ENCODE measurements around the gene DBT.
"Not testable (repeated sequence)": the region's sequence is repeated elsewhere in the genome, so short reads cannot be mapped to it uniquely, and the experiment has no call there.

DBT gene

DNA sequence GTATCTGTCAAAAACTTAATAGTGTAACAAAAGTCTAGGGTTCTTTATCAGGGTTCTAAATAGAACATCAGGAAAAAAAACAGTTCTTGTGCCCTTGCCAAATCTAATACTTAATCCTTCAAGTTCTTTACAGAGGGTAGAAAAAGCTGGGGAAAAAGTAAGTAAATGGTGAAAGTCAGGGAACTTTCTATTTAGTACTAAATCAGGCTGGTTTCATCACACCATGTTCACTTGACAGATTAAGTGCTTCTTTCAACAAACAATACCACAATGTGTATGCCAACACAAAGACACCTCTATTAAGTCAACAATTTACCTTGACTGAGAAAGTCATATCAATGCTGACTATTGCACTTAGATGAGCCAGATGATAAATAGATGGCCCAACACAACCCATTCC lies 9.7 kb downstream of the DBT start:
- Histone ChIP-seq H3K36me3 (ENCODE audit: insufficient read depth, low read length) (peaks cover 30% of the 10 kb centered on the region), H3K4me1 (ENCODE audit: insufficient read depth, low read length) (no peaks in the 10 kb centered on the region), H2AFZ (ENCODE audit: low read depth, low read length) (no peak overlapping the region), H3K4me3 (ENCODE audit: low read length) (no peak overlapping the region), H3K27me3 (ENCODE audit: insufficient read depth, low read length) (no peaks in the 10 kb centered on the region), H3K9me3 (ENCODE audit: low read length) (no peaks in the 10 kb centered on the region)

DNA sequence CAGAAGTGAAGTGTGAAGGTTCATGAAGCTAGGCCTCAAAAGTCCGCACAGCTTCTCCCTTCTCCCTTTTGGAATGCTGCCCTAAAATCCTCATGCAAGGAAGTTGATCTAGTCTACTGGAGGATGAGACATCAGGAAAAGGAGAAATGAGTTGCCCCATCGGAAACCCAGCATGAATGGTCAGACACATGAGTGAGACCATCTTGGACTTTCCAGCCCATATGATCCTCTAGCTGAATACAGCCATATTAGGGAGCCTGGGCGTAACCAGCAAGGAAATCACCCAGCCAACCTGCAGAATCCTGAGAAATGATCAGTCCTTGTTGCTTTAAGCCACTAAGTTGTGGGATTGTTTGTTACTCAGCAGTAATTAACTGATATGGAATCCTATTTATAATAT lies 12.5 kb downstream of the DBT start:
- no peak overlapping the region for H3K4me3 ChIP-seq (ENCODE audit: low read length)
- H3K36me3 ChIP-seq (ENCODE audit: insufficient read depth, low read length) = peaks cover 43% of the 10 kb centered on the region
- H2AFZ ChIP-seq (ENCODE audit: low read depth, low read length) = no peak overlapping the region
- H3K27me3 ChIP-seq (ENCODE audit: insufficient read depth, low read length) = no peaks in the 10 kb centered on the region
- no peaks in the 10 kb centered on the region for H3K9me3 ChIP-seq (ENCODE audit: low read length)
- no peaks in the 10 kb centered on the region for H3K4me1 ChIP-seq (ENCODE audit: insufficient read depth, low read length)

DNA sequence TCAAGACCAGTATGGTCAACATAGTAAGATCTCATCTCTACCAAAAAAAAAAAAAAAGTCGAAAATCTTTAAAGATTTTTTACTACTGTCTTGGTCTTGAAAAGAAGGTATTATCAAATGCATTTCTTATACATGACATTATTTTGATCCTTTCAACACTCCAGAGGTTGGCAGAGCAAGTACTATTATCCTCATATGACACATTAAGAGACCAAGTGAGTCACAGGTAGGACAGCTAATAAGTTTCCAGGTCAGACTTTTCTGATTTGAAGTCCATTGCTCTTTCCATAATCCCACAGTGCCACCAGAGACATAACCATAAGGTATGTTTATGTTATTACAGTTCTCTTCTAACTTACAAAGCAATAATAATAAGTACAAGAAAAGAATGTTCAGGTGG lies 15.2 kb downstream of the DBT start:
- Histone ChIP-seq H3K9me3 (ENCODE audit: low read length) (no peaks in the 10 kb centered on the region), H3K4me3 (ENCODE audit: low read length) (no peak overlapping the region), H3K36me3 (ENCODE audit: insufficient read depth, low read length) (peaks cover 61% of the 10 kb centered on the region), H3K27me3 (ENCODE audit: insufficient read depth, low read length) (no peaks in the 10 kb centered on the region), H2AFZ (ENCODE audit: low read depth, low read length) (no peak overlapping the region), H3K4me1 (ENCODE audit: insufficient read depth, low read length) (no peaks in the 10 kb centered on the region)

DNA sequence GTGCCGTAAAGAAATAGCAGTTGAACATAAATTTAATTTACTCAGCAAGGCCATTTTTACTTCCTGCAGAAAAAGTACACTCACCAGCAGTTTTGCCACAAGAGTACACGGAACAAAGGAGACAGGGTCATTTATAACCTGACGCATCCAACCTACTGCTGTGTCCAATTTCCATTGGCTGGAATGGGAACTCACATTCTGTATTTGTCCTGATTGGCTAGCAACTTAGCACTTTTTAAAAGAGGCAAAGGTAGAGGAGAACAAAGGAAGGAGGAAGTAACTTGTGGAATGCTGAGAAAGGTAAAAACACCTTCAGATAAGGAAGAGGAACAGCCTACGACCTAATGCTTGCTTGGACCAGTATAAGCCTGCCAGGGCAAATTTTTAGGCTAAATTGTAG lies 16.1 kb downstream of the DBT start:
- H3K27me3 ChIP-seq (ENCODE audit: insufficient read depth, low read length); H2AFZ ChIP-seq (ENCODE audit: low read depth, low read length); H3K4me1 ChIP-seq (ENCODE audit: insufficient read depth, low read length); H3K4me3 ChIP-seq (ENCODE audit: low read length); H3K9me3 ChIP-seq (ENCODE audit: low read length): not testable (repeated sequence)
- H3K36me3 ChIP-seq (ENCODE audit: insufficient read depth, low read length) = peaks cover 54% of the 10 kb centered on the region

DNA sequence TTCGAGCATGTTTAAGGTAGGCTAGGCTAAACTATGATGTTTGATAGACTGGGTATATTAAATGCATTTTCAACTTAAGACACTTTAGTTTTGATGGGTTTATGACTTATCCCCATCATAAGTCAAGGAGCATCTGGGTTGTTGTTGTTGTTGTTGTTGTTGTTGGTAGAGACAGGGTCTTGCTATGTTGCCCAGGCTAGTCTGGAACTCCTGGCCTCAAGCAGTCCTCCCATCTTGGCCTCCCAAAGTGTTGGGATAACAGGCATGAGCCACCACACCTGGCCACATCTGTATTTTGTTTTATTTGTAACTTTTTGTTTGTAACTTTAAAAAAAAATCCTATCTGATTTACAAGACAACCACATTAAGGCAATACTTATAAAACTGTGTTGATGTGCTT lies 17.5 kb downstream of the DBT start:
- Histone ChIP-seq H3K9me3 (ENCODE audit: low read length) (no peaks in the 10 kb centered on the region), H3K36me3 (ENCODE audit: insufficient read depth, low read length) (peaks cover 59% of the 10 kb centered on the region), H3K27me3 (ENCODE audit: insufficient read depth, low read length) (no peaks in the 10 kb centered on the region)

DNA sequence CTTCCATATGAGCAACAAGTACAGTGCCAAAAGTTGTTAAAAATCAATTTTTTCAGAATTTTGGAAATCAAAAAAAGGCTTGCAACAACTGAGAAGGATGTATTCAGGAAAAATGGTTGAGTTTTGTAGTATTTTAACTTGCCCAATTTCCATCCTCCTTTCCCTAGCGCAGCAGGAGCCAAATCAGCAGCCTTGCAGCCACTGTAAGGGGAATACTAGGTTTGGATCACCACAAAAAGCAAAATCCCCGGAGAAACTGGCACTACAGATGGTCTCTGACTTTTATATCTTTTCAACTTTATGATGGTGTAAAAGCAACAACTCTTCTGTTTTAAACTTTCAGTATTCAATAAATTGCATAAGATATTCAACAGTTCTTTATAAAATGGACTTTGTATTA lies 17.9 kb downstream of the DBT start:
- peaks cover 60% of the 10 kb centered on the region for H3K36me3 ChIP-seq (ENCODE audit: insufficient read depth, low read length)

More for the DNA sequence above, 17.5 kb downstream of the DBT start:
- H2AFZ ChIP-seq (ENCODE audit: low read depth, low read length) = no peak overlapping the region
- H3K4me1 ChIP-seq (ENCODE audit: insufficient read depth, low read length) = no peaks in the 10 kb centered on the region
- H3K4me3 ChIP-seq (ENCODE audit: low read length) = no peak overlapping the region

DNA sequence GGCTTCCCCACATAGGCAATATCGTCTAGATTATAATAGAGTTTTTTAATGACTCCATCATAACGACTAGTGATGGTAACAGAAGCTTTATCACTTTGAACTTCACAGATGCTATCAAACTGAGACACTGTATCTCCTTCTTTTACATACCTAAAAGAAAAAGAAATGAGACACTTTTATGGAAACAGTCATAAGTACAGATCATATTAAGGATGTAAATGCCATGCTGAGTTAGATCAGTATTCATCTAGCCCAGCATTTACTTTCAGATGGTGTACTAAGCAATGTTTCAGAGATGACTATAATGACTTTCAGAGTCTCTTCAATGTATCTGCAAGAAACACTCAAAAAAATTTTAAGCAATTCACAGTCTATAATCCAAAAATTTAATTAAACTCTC lies 18.9 kb downstream of the DBT start:
- no peaks in the 10 kb centered on the region for H3K27me3 ChIP-seq (ENCODE audit: insufficient read depth, low read length)
- H3K36me3 ChIP-seq (ENCODE audit: insufficient read depth, low read length) = peaks cover 54% of the 10 kb centered on the region
- H3K9me3 ChIP-seq (ENCODE audit: low read length) = no peaks in the 10 kb centered on the region
- H2AFZ ChIP-seq (ENCODE audit: low read depth, low read length) = no peak overlapping the region
- H3K4me1 ChIP-seq (ENCODE audit: insufficient read depth, low read length) = no peaks in the 10 kb centered on the region
- H3K4me3 ChIP-seq (ENCODE audit: low read length) = no peak overlapping the region

More for the DNA sequence above, 17.9 kb downstream of the DBT start:
- no peak overlapping the region for H2AFZ ChIP-seq (ENCODE audit: low read depth, low read length)
- no peaks in the 10 kb centered on the region for H3K9me3 ChIP-seq (ENCODE audit: low read length)
- no peaks in the 10 kb centered on the region for H3K27me3 ChIP-seq (ENCODE audit: insufficient read depth, low read length)
- no peaks in the 10 kb centered on the region for H3K4me1 ChIP-seq (ENCODE audit: insufficient read depth, low read length)
- H3K4me3 ChIP-seq (ENCODE audit: low read length) = no peak overlapping the region

DNA sequence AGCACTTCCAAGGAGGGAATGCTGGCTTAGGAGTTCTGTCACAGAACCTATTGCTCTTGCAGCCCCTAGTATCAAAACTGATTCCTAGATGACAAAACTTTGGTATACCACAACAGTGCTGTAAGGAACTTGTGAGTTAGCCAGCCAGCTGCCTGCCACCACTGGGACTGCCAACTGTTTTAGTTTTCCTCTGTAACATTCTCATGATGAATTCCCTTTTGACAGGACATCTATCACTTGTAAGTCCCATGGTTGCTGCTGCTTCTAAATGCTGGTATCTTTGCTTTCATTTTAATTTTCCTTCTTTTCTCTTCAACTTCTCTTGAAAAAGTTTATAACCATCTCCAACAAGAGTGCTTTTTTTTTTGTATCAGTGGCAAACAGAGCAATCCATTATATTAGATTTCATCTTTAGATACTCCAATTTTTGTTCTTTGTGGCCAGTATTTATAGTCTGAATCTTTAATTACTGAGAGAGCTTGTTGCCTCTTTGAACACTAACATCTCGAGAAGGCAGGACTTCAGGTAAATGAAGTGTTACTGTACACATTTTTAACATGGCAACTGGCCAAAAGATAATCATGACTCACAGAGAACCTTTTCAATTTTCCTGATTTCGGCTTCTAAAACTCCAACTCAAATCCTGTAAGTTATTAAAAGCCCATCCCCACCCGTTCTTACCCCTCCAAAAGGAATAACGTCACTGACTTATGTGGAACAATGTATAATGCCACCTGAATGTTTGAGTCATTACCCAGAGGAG lies 19.8 kb downstream of the DBT start:
- Histone ChIP-seq H2AFZ (ENCODE audit: low read depth, low read length) (no peak overlapping the region), H3K4me3 (ENCODE audit: low read length) (no peak overlapping the region), H3K9me3 (ENCODE audit: low read length) (no peaks in the 10 kb centered on the region), H3K27me3 (ENCODE audit: insufficient read depth, low read length) (no peaks in the 10 kb centered on the region), H3K4me1 (ENCODE audit: insufficient read depth, low read length) (no peaks in the 10 kb centered on the region), H3K36me3 (ENCODE audit: insufficient read depth, low read length) (peaks cover 54% of the 10 kb centered on the region)

DNA sequence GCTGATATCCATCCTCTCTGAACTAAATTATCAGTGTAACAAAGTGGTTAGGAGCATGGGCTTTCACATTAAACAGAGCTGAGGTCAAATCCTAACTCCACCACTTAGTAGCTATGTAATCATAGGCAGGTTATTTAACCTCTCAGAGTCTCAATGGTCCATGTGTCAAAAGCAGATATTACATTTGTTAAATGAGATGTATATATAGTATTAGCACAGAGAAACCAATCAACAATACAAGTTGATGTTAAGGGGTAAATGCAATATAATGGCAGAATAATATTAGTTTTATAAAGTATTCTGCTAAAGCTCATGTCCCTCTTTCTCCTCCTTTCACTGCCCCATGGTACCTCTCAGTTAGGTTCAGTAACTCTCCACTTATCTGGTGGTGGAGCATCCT lies 27.2 kb downstream of the DBT start:
- H3K9me3 ChIP-seq (ENCODE audit: low read length) = no peaks in the 10 kb centered on the region

DNA sequence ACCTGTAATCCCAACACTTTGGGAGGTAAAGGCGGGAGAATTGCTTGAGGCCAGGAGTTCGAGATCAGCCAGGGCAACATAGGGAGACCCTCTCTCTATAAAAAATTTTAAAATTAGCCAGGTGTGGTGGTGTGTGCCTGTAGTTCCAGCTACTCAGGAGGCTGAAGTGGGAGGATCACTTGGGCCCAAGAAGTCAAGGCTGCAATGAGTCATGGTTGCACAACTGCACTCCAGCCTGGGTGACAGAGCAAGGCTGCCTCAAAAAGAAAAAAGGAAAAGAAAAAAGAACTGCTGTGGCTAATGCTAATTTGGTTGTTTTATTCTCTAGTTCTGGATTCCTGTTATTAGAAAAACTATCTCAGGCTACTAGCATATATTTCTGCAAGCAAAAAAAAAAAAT lies 29.8 kb downstream of the DBT start:
- no peaks in the 10 kb centered on the region for H3K4me1 ChIP-seq (ENCODE audit: insufficient read depth, low read length)
- H3K27me3 ChIP-seq (ENCODE audit: insufficient read depth, low read length) = no peaks in the 10 kb centered on the region
- H2AFZ ChIP-seq (ENCODE audit: low read depth, low read length) = no peak overlapping the region
- H3K4me3 ChIP-seq (ENCODE audit: low read length) = no peak overlapping the region
- peaks cover 23% of the 10 kb centered on the region for H3K36me3 ChIP-seq (ENCODE audit: insufficient read depth, low read length)
- H3K9me3 ChIP-seq (ENCODE audit: low read length) = no peaks in the 10 kb centered on the region

More for the DNA sequence above, 27.2 kb downstream of the DBT start:
- H2AFZ ChIP-seq (ENCODE audit: low read depth, low read length) = no peak overlapping the region
- H3K4me3 ChIP-seq (ENCODE audit: low read length) = no peak overlapping the region
- H3K4me1 ChIP-seq (ENCODE audit: insufficient read depth, low read length) = no peaks in the 10 kb centered on the region
- no peaks in the 10 kb centered on the region for H3K27me3 ChIP-seq (ENCODE audit: insufficient read depth, low read length)
- peaks cover 17% of the 10 kb centered on the region for H3K36me3 ChIP-seq (ENCODE audit: insufficient read depth, low read length)

DNA sequence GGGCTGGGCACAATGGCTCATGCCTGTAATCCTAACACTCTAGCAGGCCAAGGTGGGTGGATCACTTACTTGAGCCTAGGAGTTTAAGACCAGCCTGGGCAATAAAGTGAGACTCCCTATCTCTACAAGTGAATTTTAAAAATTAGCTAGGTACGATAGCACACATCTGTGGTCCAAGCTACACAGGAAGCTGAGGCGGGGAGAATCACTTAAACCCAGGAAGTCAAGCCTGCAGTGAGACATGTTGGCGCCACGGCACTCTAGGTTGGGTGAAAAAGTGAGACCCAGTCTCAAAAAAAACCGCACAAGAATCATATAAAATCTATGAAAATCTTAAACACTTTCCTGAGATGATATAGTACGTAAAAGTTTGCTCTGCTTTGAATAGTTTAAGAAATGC lies 30.2 kb downstream of the DBT start:
- Histone ChIP-seq H3K9me3 (ENCODE audit: low read length) (no peaks in the 10 kb centered on the region), H3K27me3 (ENCODE audit: insufficient read depth, low read length) (no peaks in the 10 kb centered on the region), H2AFZ (ENCODE audit: low read depth, low read length) (no peak overlapping the region), H3K36me3 (ENCODE audit: insufficient read depth, low read length) (peaks cover 26% of the 10 kb centered on the region), H3K4me3 (ENCODE audit: low read length) (no peak overlapping the region), H3K4me1 (ENCODE audit: insufficient read depth, low read length) (no peaks in the 10 kb centered on the region)

DNA sequence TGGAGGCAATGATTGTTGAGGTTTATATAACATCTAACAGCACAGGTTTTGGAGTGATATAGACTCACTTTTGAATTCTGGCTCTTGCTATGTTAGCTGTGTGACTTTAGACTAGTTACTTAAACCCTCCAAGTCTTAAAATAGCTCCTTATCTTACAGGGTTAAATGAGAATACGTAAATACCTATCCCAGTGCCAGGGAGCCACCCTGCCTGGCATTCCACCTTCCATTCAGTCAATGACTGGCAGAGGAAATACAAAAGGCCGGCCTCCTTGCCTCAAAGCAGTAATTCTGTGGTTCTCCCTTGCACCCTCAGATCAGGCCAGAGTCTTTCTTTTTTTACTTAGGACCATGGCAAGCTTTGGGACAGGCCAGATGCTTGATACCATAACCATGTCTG lies 31.8 kb downstream of the DBT start:
- Histone ChIP-seq H3K4me3 (ENCODE audit: low read length) (no peak overlapping the region), H3K36me3 (ENCODE audit: insufficient read depth, low read length) (peaks cover 43% of the 10 kb centered on the region), H3K4me1 (ENCODE audit: insufficient read depth, low read length) (no peaks in the 10 kb centered on the region), H3K9me3 (ENCODE audit: low read length) (no peaks in the 10 kb centered on the region), H3K27me3 (ENCODE audit: insufficient read depth, low read length) (no peaks in the 10 kb centered on the region), H2AFZ (ENCODE audit: low read depth, low read length) (no peak overlapping the region)

DNA sequence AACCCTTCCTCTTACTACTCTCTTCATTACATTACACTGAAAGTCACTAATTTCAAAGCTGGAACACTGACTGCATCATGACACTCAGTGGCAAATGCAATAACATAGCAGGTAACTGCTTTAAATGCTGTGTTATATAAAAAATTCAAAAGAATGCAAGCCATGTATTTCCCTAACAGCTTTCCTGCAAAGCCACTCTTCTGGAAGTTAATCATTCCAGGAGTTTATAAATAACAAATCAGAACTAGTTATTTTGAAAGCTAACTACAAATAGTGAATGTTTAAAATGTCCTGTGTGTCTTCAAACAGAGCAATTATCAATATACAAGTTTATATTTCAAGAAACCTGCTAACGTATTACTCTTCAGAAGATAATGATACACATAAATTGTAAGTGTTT lies 34.5 kb downstream of the DBT start:
- Histone ChIP-seq H3K27me3 (ENCODE audit: insufficient read depth, low read length) (no peaks in the 10 kb centered on the region), H3K4me3 (ENCODE audit: low read length) (no peak overlapping the region), H3K4me1 (ENCODE audit: insufficient read depth, low read length) (no peaks in the 10 kb centered on the region), H3K9me3 (ENCODE audit: low read length) (no peaks in the 10 kb centered on the region), H3K36me3 (ENCODE audit: insufficient read depth, low read length) (peaks cover 54% of the 10 kb centered on the region), H2AFZ (ENCODE audit: low read depth, low read length) (no peak overlapping the region)

DNA sequence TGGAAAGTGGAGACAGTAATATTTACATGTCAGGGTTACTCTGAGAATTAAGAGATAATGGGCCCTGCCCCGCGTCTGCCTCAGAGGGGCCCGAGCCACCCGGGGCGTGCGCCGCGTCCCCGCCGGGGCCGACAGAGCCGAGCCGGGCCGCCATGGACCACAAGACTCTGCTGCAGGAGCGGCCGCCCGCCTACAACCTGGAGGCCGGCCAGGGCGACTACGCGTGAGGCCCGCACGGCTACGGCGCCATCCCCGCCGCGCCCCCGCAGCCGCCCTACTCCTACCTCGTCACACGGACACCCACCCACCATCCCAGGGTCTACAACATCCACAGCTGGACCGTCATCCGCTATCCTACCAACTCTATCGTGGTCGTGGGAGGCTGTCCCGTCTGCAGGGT lies 36.5 kb downstream of the DBT start:
- Histone ChIP-seq H3K4me3 (ENCODE audit: low read length) (no peak overlapping the region), H3K9me3 (ENCODE audit: low read length) (no peaks in the 10 kb centered on the region), H3K27me3 (ENCODE audit: insufficient read depth, low read length) (no peaks in the 10 kb centered on the region), H3K36me3 (ENCODE audit: insufficient read depth, low read length) (peaks cover 59% of the 10 kb centered on the region), H2AFZ (ENCODE audit: low read depth, low read length) (no peak overlapping the region), H3K4me1 (ENCODE audit: insufficient read depth, low read length) (no peaks in the 10 kb centered on the region)
